Measurements from ENCODE around the gene CDC6.

CDC6 gene

DNA sequence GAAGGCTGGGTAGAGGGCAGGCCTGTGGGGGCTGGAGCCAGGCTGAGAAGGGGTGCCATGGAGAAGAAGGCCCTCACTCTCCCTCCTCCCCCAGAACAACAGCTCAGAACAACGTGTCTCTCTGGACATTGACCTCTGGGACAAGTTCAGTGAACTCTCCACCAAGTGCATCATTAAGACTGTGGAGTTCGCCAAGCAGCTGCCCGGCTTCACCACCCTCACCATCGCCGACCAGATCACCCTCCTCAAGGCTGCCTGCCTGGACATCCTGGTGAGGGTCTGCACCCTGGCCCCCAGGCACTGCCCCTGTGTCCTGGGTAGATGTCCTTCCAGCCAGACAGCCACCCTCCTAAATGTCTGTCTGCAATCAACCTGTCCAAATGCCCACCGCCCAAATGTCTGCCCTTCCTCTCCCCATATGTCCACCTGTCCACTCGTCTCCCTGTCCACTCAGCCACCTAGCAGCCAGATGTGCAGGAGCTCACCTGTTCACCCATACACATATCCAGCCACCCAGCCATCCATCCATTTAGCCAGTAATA is 64.6 kb downstream of the CDC6 start:
- DNase-seq (ENCODE audit: low read depth in 2 of 2), result no peak

DNA sequence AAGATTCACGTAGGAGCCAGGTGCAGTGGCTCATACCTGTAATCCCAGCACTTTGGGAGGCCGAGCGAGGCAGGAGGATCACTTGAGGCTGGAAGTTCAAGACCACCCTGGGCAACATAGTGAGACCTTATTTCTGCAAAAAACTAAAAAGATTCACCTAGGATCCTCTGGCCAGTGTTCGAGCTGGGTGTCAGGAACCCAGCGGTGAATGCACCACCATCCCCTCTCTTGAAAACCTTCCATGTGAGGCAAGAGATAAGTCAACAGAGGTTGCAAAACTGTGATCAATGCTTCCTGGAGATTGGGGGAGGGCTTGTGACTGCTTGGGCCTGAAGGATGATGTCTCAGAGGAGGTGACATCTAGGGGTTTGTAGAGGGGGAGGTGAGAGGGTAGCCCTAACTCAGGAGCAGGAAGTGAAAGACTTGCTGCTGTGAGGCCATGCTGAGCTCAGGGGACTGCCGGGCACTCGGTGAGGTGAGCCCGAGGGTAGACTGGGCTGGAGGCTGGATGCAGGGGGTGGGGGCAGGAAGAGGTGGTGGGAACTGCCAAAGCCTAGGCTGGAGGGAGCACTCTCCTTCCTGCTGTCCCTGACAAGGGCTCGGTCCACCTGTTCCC is 65.2 kb downstream of the CDC6 start:
- no peak for DNase-seq (ENCODE audit: low read depth in 2 of 2)
